DND-41 (cell line): Measurements from ENCODE around the gene ZAP70.

Experiments
- ATAC-seq: fragments of 200-7000 bp; cut with Tn5 transposase; 3 replicates; pipeline ENCODE4 v1.9.1; 2021; ENCODE audit warnings: low read depth; ENCODE audit not compliant: insufficient read depth
- DNase-seq: peaks from one replicate; pipeline ENCODE4 v3.0.0-alpha.2; 2020
- H2AFZ ChIP-seq: 2 replicates; pipeline ENCODE4 v1.6.0; 2012; ENCODE audit warnings: low read depth, low read length
- H3K27ac ChIP-seq: 2 replicates; pipeline ENCODE4 v1.5.1; 2012; ENCODE audit warnings: low read length, inconsistent platforms
- H3K27me3 ChIP-seq: fragments of 200-600 bp; sonication (generic); 2 replicates; pipeline ENCODE4 v1.6.0; 2012; ENCODE audit warnings: low read length, mild to moderate bottlenecking, inconsistent platforms; ENCODE audit not compliant: insufficient read depth, poor library complexity
- H3K36me3 ChIP-seq: 2 replicates; pipeline ENCODE4 v1.5.1; 2012; ENCODE audit warnings: low read length, inconsistent platforms; ENCODE audit not compliant: insufficient read depth
- H3K4me1 ChIP-seq: 2 replicates; pipeline ENCODE4 v1.5.1; 2012; ENCODE audit warnings: mild to moderate bottlenecking, low read length; ENCODE audit not compliant: insufficient read depth
- H3K4me2 ChIP-seq: 2 replicates; pipeline ENCODE4 v1.6.0; 2012; ENCODE audit warnings: mild to moderate bottlenecking, moderate library complexity, low read length, inconsistent platforms; ENCODE audit not compliant: insufficient read depth
- H3K4me3 ChIP-seq, 2 experiments: fragments of 200-600 bp in 1 of 2; shearing (Covaris generic) in 1 of 2; 2 replicates each; pipeline ENCODE4 v1.5.1; 2012 to 2016; ENCODE audit warnings: inconsistent platforms in 2 of 2, low read length in 2 of 2, mild to moderate bottlenecking in 2 of 2, low read depth in 1 of 2, moderate library complexity in 1 of 2
- H3K79me2 ChIP-seq: 2 replicates; pipeline ENCODE4 v1.6.0; 2012; ENCODE audit warnings: low read length, inconsistent platforms; ENCODE audit not compliant: insufficient read depth
- H3K9ac ChIP-seq: 2 replicates; pipeline ENCODE4 v1.6.0; 2012; ENCODE audit warnings: low read depth, mild to moderate bottlenecking, inconsistent platforms, low read length, moderate library complexity
- H3K9me3 ChIP-seq: 2 replicates; pipeline ENCODE4 v1.5.1; 2012; ENCODE audit warnings: low read length, moderate library complexity, mild to moderate bottlenecking, inconsistent platforms; ENCODE audit not compliant: insufficient read depth, severe bottlenecking
- H4K20me1 ChIP-seq: 2 replicates; pipeline ENCODE4 v1.6.0; 2012; ENCODE audit warnings: low read length; ENCODE audit not compliant: insufficient read depth
- CTCF ChIP-seq: IDR thresholded peaks from 2 replicates; pipeline ENCODE4 v1.5.1; 2012; ENCODE audit warnings: borderline replicate concordance, low read length, moderate library complexity, mild to moderate bottlenecking; ENCODE audit not compliant: poor library complexity, severe bottlenecking; ENCODE audit errors: extremely low read depth
- EZH2 ChIP-seq: IDR thresholded peaks from 3 replicates; pipeline ENCODE4 v1.6.1; 2012; ENCODE audit warnings: borderline replicate concordance, low read depth, mild to moderate bottlenecking, moderate library complexity, low read length, inconsistent platforms; ENCODE audit not compliant: severe bottlenecking

Gene ZAP70

GRCh38 chr2:97739020-97739892, 25.9 kb downstream of the ZAP70 start:
- H3K4me3 ChIP-seq: no peak overlapping the region
- no peaks in the 10 kb centered on the region for H3K9me3 ChIP-seq
- no peak overlapping the region for H2AFZ ChIP-seq
- H3K4me2 ChIP-seq: no peak overlapping the region
- DNase-seq: no peak
- peaks cover 20% of the 10 kb centered on the region for H4K20me1 ChIP-seq
- no peaks in the 10 kb centered on the region for H3K79me2 ChIP-seq
- 0 out of 3 replicates have a peak, but pooled peaks have one; percentile 3 for ATAC-seq
- no peak overlapping the region for H3K9ac ChIP-seq
- no peak for TF ChIP-seq EZH2
- TF ChIP-seq CTCF: no peak
- H3K36me3 ChIP-seq: peaks cover 71% of the 10 kb centered on the region
- H3K27me3 ChIP-seq: no peaks in the 10 kb centered on the region
- no peaks in the 10 kb centered on the region for H3K4me1 ChIP-seq
- no peak overlapping the region for H3K27ac ChIP-seq

- no peak for ATAC-seq
- no peak overlapping the region for H3K4me3 ChIP-seq
- H3K4me2 ChIP-seq: no peak overlapping the region
- peaks cover 65% of the 10 kb centered on the region for H3K36me3 ChIP-seq
- TF ChIP-seq EZH2 (no peak), CTCF (no peak)
- no peaks in the 10 kb centered on the region for H3K27me3 ChIP-seq
- no peaks in the 10 kb centered on the region for H3K79me2 ChIP-seq
- no peak overlapping the region for H2AFZ ChIP-seq
- H3K4me1 ChIP-seq: no peaks in the 10 kb centered on the region
- H3K27ac ChIP-seq: no peak overlapping the region
- H3K9me3 ChIP-seq: no peaks in the 10 kb centered on the region
- no peak overlapping the region for H3K9ac ChIP-seq
- DNase-seq: no peak
- H4K20me1 ChIP-seq: peaks cover 16% of the 10 kb centered on the region
These were observed 26.5 kb downstream of the ZAP70 start for GRCh38 chr2:97739893-97740245.

- ATAC-seq: peak; percentile 48
- Histone ChIP-seq H3K79me2 (no peaks in the 10 kb centered on the region), H3K4me2 (no peak overlapping the region), H3K9ac (no peak overlapping the region), H3K4me3 (no peak overlapping the region), H2AFZ (no peak overlapping the region), H4K20me1 (peaks cover 14% of the 10 kb centered on the region; the same call in 1 of the 2 replicates), H3K4me1 (no peaks in the 10 kb centered on the region), H3K27me3 (no peaks in the 10 kb centered on the region), H3K9me3 (no peaks in the 10 kb centered on the region), H3K27ac (no peak overlapping the region), H3K36me3 (peaks cover 57% of the 10 kb centered on the region)
- TF ChIP-seq CTCF: peak; percentile 78
- no peak for TF ChIP-seq EZH2
- DNase-seq: peak; percentile 54
These were observed 27.3 kb downstream of the ZAP70 start for GRCh38 chr2:97740590-97741182.
